ENCODE measurements around the gene MYOM1.
"Not testable (repeated sequence)": the region's sequence is repeated elsewhere in the genome, so short reads cannot be mapped to it uniquely, and the experiment has no call there.

MYOM1 gene

GRCh38 chr18:3224223-3224622, 4.5 kb upstream of the MYOM1 start:
- Histone ChIP-seq H3K4me3 (ENCODE audit: low read depth, low read length) (no peak overlapping the region), H3K27me3 (no peaks in the 10 kb centered on the region), H3K36me3 (no peaks in the 10 kb centered on the region), H3K4me1 (no peaks in the 10 kb centered on the region), H3K9me3 (no peaks in the 10 kb centered on the region)
- TF ChIP-seq, protein P1, sequence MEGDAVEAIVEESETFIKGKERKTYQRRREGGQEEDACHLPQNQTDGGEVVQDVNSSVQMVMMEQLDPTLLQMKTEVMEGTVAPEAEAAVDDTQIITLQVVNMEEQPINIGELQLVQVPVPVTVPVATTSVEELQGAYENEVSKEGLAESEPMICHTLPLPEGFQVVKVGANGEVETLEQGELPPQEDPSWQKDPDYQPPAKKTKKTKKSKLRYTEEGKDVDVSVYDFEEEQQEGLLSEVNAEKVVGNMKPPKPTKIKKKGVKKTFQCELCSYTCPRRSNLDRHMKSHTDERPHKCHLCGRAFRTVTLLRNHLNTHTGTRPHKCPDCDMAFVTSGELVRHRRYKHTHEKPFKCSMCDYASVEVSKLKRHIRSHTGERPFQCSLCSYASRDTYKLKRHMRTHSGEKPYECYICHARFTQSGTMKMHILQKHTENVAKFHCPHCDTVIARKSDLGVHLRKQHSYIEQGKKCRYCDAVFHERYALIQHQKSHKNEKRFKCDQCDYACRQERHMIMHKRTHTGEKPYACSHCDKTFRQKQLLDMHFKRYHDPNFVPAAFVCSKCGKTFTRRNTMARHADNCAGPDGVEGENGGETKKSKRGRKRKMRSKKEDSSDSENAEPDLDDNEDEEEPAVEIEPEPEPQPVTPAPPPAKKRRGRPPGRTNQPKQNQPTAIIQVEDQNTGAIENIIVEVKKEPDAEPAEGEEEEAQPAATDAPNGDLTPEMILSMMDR (IDR thresholded peaks at IDR 0.05; ENCODE audit: low read depth, low read length), result no peak
- DNase-seq, result no peak

DNA sequence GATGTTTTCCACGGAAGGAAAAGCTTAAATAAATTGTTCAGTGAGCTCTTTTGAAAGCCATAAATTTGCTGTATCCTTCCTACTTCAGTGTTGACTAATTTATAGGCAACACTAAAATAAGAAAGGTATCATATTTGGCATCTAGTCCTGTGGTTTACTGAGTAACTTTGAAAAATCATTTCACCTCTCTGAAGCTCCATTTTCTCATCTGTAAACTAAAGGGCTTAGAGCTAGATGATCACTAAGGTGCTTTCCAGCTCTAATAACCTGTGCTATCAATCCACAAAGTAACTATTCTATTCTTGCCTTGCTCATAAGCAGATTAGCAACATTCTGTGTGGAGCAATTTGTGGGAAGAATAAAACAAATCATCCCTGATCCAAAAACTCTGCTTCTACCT, 3.6 kb upstream of the MYOM1 start:
- DNase-seq, result no peak

GRCh38 chr18:3221496-3221895, 1.7 kb upstream of the MYOM1 start:
- no peak for DNase-seq
- H3K4me1 ChIP-seq, result no peaks in the 10 kb centered on the region
- no peaks in the 10 kb centered on the region for H3K36me3 ChIP-seq
- no peaks in the 10 kb centered on the region for H3K27me3 ChIP-seq
- no peaks in the 10 kb centered on the region for H3K9me3 ChIP-seq
- TF ChIP-seq, protein P1 (IDR thresholded peaks at IDR 0.05; ENCODE audit: low read depth, low read length), result no peak
- no peak overlapping the region for H3K4me3 ChIP-seq (ENCODE audit: low read depth, low read length)

More for the DNA sequence above, 3.6 kb upstream of the MYOM1 start:
- no peaks in the 10 kb centered on the region for H3K27me3 ChIP-seq
- H3K4me1 ChIP-seq, result no peaks in the 10 kb centered on the region
- H3K9me3 ChIP-seq, result no peaks in the 10 kb centered on the region
- H3K4me3 ChIP-seq (ENCODE audit: low read depth, low read length), result no peak overlapping the region
- no peaks in the 10 kb centered on the region for H3K36me3 ChIP-seq
- TF ChIP-seq, protein P1 (IDR thresholded peaks at IDR 0.05; ENCODE audit: low read depth, low read length), result no peak

DNA sequence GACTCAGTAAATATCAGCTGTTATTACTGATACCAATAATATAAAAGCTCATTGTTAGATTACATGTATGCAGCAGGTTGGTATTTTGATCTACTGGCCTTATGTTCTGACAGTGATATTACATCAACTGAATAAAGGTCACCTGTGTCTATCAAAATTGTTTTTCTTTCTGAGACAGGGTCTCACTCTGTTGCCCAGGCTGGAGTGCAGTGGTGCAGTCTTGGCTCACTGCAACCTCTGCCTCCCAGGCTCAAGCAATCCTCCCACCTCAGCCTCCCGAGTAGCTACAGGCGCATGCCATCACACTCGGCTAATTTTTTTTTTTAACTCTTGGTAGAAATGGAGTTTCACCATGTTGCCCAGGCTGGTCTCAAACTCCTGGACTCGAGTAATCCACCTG, 1.1 kb upstream of the MYOM1 start:
- not testable (repeated sequence) for H3K36me3 ChIP-seq; H3K4me1 ChIP-seq; H3K9me3 ChIP-seq; H3K27me3 ChIP-seq; DNase-seq; H3K4me3 ChIP-seq (ENCODE audit: low read depth, low read length)

- H3K27me3 ChIP-seq, result no peaks in the 10 kb centered on the region
- TF ChIP-seq, protein P1 (IDR thresholded peaks at IDR 0.05; ENCODE audit: low read depth, low read length), result no peak
- H3K4me3 ChIP-seq (ENCODE audit: low read depth, low read length), result no peak overlapping the region
- H3K4me1 ChIP-seq, result no peaks in the 10 kb centered on the region
- H3K9me3 ChIP-seq, result no peaks in the 10 kb centered on the region
- no peaks in the 10 kb centered on the region for H3K36me3 ChIP-seq
- DNase-seq, result no peak
Measured at GRCh38 chr18:3219241-3219630, 532 bp downstream of the MYOM1 start.

DNA sequence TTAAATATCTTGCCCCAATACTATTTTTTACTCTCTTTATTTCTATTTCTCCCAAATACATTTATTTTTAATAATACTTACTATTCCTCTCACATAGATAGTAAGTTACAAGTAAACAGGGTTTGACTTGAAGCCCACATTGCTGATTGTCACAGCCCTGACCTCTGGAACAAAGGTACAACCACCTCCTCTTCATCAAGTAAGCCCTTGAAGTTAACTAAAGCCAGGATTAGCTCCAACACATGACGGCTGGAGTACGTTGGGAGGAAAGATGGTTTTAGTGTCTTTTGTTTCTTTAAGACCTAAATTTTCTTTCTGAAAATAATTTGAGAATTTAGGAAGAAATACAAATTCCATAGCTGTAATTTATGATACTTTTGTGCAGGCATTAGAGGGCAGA, 949 bp downstream of the MYOM1 start:
- Histone ChIP-seq H3K4me3 (ENCODE audit: low read depth, low read length) (no peak overlapping the region), H3K9me3 (no peaks in the 10 kb centered on the region), H3K4me1 (no peaks in the 10 kb centered on the region), H3K36me3 (no peaks in the 10 kb centered on the region), H3K27me3 (no peaks in the 10 kb centered on the region)
- TF ChIP-seq, protein P1 (IDR thresholded peaks at IDR 0.05; ENCODE audit: low read depth, low read length), result no peak
- DNase-seq, result no peak

All from BE2C (cell line).